Lower leg skin (tissue), 4 donors: Measurements from ENCODE around the gene EIF2D. TPM values are rescaled to one million over a fixed set of nuclear protein-coding genes. Genes with fewer than 3 reads are reported as not detected.
A peak's percentile ranks its signal among the peaks of the same experiment; 100 is the strongest.

Source experiments
- DNase-seq, 2 donors: peaks; one replicate each; pipeline ENCODE4 v3.0.0-alpha.2; 2019; ENCODE audit warnings: low spot score in 2 of 2
- H3K4me3 ChIP-seq: fragments of 200-600 bp; sonication (generic); 2 replicates; pipeline ENCODE4 v1.5.1; 2017; ENCODE audit warnings: mild to moderate bottlenecking, low read depth; ENCODE audit not compliant: poor library complexity, severe bottlenecking
- POLR2A ChIP-seq, 2 donors: fragments of 450-650 bp; IDR thresholded peaks; one replicate each; pipeline ENCODE4 v1.6.1; 2016 to 2017; ENCODE audit warnings: antibody characterized with exemption in 2 of 2, mild to moderate bottlenecking in 1 of 2, moderate library complexity in 1 of 2
- WGBS, 2 donors: methylation state at CpG; one replicate each; pipeline ENCODE4 v1.1.5; 2018; 5-methylcytosine and 5-hydroxymethylcytosine counted together
- intact Hi-C: fragments of 100-400 bp; cut with DNase I; formaldehyde crosslinking; loops from one replicate; pipeline ENCODE4 v1.15.0; 2023; ENCODE audit warnings: low total_unique reads
- total RNA-seq, 4 donors: library from RNA; depleted of rRNA; stranded (reverse); fragments of >200 nt; gene quantifications; one replicate each; pipeline ENCODE4 v1.1.0, GENCODE V29; 2016
- TF ChIP-seq, protein P1 (sequence below), 3 donors: fragments of 450-650 bp; IDR thresholded peaks; one replicate each; pipeline ENCODE4 v1.5.1; 2016; ENCODE audit warnings: antibody characterized with exemption in 3 of 3, mild to moderate bottlenecking in 3 of 3, moderate library complexity in 2 of 3

EIF2D gene
- total RNA-seq = 10 to 100 TPM; 39.7 to 57.3 (median 53.1) TPM

- H3K4me3 ChIP-seq = peak within 1 kb of the TSS; percentile 64
- TF ChIP-seq POLR2A (IDR thresholded peaks at IDR 0.05) = no peak
- TF ChIP-seq, protein P1, sequence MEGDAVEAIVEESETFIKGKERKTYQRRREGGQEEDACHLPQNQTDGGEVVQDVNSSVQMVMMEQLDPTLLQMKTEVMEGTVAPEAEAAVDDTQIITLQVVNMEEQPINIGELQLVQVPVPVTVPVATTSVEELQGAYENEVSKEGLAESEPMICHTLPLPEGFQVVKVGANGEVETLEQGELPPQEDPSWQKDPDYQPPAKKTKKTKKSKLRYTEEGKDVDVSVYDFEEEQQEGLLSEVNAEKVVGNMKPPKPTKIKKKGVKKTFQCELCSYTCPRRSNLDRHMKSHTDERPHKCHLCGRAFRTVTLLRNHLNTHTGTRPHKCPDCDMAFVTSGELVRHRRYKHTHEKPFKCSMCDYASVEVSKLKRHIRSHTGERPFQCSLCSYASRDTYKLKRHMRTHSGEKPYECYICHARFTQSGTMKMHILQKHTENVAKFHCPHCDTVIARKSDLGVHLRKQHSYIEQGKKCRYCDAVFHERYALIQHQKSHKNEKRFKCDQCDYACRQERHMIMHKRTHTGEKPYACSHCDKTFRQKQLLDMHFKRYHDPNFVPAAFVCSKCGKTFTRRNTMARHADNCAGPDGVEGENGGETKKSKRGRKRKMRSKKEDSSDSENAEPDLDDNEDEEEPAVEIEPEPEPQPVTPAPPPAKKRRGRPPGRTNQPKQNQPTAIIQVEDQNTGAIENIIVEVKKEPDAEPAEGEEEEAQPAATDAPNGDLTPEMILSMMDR (IDR thresholded peaks at IDR 0.05) = peak in 1 of 3 donors; percentile 78
- WGBS, 2 donors = 3 to 8% methylated on average over 32 to 48 of the region's 48 CpGs
- intact Hi-C loops = no loop called here
- peak; percentile 87 to 98 for DNase-seq
Measured at GRCh38 chr1:206612129-206612876, at the start of gene EIF2D. EIF2D (minus strand) TSS chr1:206612465; CDS start chr1:206612342, 123 bp downstream.

DNA sequence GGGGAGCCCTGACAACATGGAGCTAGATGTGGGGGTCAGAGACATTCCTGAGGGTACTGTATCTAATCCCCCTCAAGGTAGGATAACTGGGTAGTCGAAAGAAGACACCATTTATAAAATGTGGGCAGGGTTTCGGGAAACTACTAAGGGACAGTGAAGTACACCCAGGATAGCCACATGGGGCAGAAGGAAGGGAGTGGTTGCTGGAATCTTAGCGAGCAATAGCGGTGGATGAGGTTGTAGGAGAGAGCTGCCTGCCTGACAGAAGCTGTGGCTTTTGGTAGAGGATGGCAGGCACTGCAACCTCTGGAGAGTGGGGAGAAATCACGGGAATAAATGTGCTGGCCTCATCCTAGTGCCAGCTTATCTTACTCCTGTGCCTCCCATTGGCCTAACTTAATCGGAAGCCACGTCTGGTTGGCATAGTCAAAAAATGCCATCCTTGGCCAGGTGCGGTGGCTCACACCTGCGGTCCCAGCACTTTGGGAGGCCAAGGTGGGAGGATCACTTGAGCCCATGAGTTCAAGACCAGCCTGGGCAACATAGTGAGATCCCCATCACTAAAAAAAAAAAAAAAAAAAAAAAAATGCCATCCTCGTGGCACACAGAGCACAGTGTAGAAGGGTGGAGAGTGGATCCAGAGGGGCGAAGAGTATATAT is 49.0 kb upstream of the EIF2D start:
- WGBS, 2 donors = 84 to 85% methylated on average over 11 of the region's 11 CpGs
- intact Hi-C loops = loop anchor here (5.0 kb wide), 1 partner anchor 174 kb away; no protein-coding TSS in a partner anchor
- no peak overlapping the region for H3K4me3 ChIP-seq
- DNase-seq = no peak
- no peak for TF ChIP-seq POLR2A (IDR thresholded peaks at IDR 0.05)
- TF ChIP-seq, protein P1 (IDR thresholded peaks at IDR 0.05) = no peak

GRCh38 chr1:206660136-206660535 is 47.9 kb upstream of the EIF2D start:
- TF ChIP-seq, protein P1 (IDR thresholded peaks at IDR 0.05) = no peak
- no peak for TF ChIP-seq POLR2A (IDR thresholded peaks at IDR 0.05)
- H3K4me3 ChIP-seq = no peak overlapping the region
- WGBS, 2 donors = 95 to 99% methylated on average over 4 of the region's 4 CpGs
- intact Hi-C loops = loop anchor here (5.0 kb wide), 1 partner anchor 173 kb away; no protein-coding TSS in a partner anchor
- DNase-seq = no peak

DNA sequence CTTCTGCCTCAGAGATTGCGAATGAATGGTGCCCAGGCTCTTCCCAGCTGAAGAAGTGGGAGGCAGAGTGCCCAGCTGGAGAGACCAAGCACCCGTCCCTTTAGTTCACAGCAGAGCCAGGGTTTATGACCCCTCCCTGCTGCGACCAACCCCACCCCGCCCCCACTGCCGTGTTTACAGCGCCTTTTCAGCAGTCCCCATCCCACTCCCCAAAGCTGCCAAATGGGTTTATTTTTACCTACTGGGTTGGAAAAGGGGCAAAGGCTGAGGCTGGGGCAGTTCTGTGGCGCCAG is 46.7 kb upstream of the EIF2D start:
- TF ChIP-seq, protein P1 (IDR thresholded peaks at IDR 0.05) = no peak
- no peak for TF ChIP-seq POLR2A (IDR thresholded peaks at IDR 0.05)
- DNase-seq = no peak
- intact Hi-C loops = no loop called here
- 61 to 65% methylated on average over 7 of the region's 7 CpGs for WGBS, 2 donors
- no peak overlapping the region for H3K4me3 ChIP-seq

- no peak for DNase-seq
- WGBS, 2 donors = 36 to 41% methylated on average over 22 of the region's 22 CpGs
- no peak overlapping the region for H3K4me3 ChIP-seq
- TF ChIP-seq, protein P1 (IDR thresholded peaks at IDR 0.05) = no peak
- TF ChIP-seq POLR2A (IDR thresholded peaks at IDR 0.05) = no peak
- intact Hi-C loops = no loop called here
Measured at GRCh38 chr1:206658264-206658980, 46.2 kb upstream of the EIF2D start.
